Cardiac muscle cell (in vitro differentiated cells and primary cell): Measurements from ENCODE around the gene CNNM1. TPM values are rescaled to one million over a fixed set of nuclear protein-coding genes. Genes with fewer than 3 reads are reported as not detected.

ENCODE experiments used
- DNase-seq, 2 donors: peaks; one replicate each; pipeline versions ENCODE4 v3.0.0 to v3.0.0-alpha.2; 2010 to 2017; ENCODE audit warnings: low read depth in 1 of 2, low spot score in 1 of 2
- H3K27ac ChIP-seq: fragments of 200-600 bp; sonication (generic); 2 replicates; pipeline ENCODE4 v1.5.1; 2016
- H3K27me3 ChIP-seq: fragments of 200-600 bp; sonication (generic); 2 replicates; pipeline ENCODE4 v1.6.0; 2016; ENCODE audit warnings: control low read depth
- H3K36me3 ChIP-seq: fragments of 200-600 bp; sonication (generic); 2 replicates; pipeline ENCODE4 v1.5.1; 2016; ENCODE audit warnings: control low read depth
- H3K4me1 ChIP-seq: fragments of 200-600 bp; sonication (generic); 2 replicates; pipeline ENCODE4 v1.8.1; 2017; ENCODE audit warnings: low read depth, mild to moderate bottlenecking, mixed run types
- H3K4me3 ChIP-seq: fragments of 200-600 bp; sonication (generic); 2 replicates; pipeline ENCODE4 v1.5.1; 2016; ENCODE audit warnings: mild to moderate bottlenecking
- H3K9me3 ChIP-seq: fragments of 200-600 bp; sonication (generic); 2 replicates; pipeline ENCODE4 v1.5.1; 2017; ENCODE audit warnings: low read depth, mild to moderate bottlenecking, control low read depth
- polyA plus RNA-seq: library from polyadenylated mRNA; unstranded; fragments of >200 nt; fragmentation: Nextera tagmentation; extraction: Ambion mirVana; gene quantifications from 2 replicates; pipeline ENCODE4 v1.2.1, GENCODE V29; 2016
- total RNA-seq: library from RNA; depleted of rRNA; stranded (reverse); fragments of >200 nt; gene quantifications from 2 replicates; pipeline ENCODE4 v1.2.3, GENCODE V29; 2016
- TF ChIP-seq, protein P1 (sequence below): IDR thresholded peaks from 2 replicates; pipeline ENCODE4 v1.5.1; 2012; ENCODE audit warnings: low read depth, mild to moderate bottlenecking, low read length

The CNNM1 gene
- total and polyA plus RNA-seq, 2 experiments from 2014 or later: 1.7 to 2.8 TPM

DNA sequence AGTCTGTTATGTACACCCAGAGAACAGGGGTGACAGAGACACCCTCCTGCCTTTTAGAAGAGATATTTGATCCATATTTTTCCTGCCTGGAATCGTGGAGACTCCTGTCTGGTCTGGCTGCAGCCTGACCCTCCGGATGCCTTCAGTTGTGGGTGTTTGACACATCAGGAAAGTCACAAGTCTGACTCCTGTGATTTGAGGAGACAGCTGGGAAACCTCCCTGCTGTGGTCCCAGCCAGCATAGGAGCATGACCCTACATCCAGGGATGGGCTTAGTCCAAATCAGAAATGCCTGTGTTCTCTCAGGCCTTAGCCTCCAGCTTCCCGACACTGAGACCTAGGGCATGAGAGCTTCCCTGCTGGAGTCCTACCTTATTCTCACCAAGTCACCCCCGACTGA, 57.9 kb downstream of the CNNM1 start:
- Histone ChIP-seq H3K36me3 (no peaks in the 10 kb centered on the region), H3K4me1 (no peaks in the 10 kb centered on the region), H3K9me3 (no peaks in the 10 kb centered on the region), H3K4me3 (no peak overlapping the region), H3K27me3 (no peaks in the 10 kb centered on the region), H3K27ac (no peak overlapping the region)
- TF ChIP-seq, protein P1, sequence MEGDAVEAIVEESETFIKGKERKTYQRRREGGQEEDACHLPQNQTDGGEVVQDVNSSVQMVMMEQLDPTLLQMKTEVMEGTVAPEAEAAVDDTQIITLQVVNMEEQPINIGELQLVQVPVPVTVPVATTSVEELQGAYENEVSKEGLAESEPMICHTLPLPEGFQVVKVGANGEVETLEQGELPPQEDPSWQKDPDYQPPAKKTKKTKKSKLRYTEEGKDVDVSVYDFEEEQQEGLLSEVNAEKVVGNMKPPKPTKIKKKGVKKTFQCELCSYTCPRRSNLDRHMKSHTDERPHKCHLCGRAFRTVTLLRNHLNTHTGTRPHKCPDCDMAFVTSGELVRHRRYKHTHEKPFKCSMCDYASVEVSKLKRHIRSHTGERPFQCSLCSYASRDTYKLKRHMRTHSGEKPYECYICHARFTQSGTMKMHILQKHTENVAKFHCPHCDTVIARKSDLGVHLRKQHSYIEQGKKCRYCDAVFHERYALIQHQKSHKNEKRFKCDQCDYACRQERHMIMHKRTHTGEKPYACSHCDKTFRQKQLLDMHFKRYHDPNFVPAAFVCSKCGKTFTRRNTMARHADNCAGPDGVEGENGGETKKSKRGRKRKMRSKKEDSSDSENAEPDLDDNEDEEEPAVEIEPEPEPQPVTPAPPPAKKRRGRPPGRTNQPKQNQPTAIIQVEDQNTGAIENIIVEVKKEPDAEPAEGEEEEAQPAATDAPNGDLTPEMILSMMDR: no peak
- no peak for DNase-seq

DNA sequence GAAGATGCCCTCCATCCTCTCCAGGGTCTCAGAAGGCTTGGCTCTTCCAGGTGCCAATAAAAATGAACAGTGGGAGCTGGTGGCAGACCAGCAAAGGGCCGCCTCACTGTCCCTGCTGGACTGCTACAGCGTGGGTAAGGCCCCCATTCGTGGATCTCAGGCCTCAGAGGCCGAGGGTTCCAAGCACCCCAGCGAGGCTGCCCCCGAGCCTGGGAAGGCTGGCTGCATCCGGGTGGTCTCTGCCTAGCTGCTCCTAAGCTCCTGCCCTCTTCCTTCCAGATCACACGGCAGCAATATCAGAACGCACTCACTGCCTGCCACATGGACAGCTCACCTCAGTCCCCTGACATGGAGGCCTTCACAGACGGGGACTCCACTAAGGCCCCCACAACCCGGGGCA, 58.4 kb downstream of the CNNM1 start:
- H3K4me3 ChIP-seq: no peak overlapping the region
- H3K36me3 ChIP-seq: no peaks in the 10 kb centered on the region
- TF ChIP-seq, protein P1: no peak
- H3K9me3 ChIP-seq: no peaks in the 10 kb centered on the region
- no peak overlapping the region for H3K27ac ChIP-seq
- no peaks in the 10 kb centered on the region for H3K4me1 ChIP-seq
- H3K27me3 ChIP-seq: no peaks in the 10 kb centered on the region
- DNase-seq: no peak

DNA sequence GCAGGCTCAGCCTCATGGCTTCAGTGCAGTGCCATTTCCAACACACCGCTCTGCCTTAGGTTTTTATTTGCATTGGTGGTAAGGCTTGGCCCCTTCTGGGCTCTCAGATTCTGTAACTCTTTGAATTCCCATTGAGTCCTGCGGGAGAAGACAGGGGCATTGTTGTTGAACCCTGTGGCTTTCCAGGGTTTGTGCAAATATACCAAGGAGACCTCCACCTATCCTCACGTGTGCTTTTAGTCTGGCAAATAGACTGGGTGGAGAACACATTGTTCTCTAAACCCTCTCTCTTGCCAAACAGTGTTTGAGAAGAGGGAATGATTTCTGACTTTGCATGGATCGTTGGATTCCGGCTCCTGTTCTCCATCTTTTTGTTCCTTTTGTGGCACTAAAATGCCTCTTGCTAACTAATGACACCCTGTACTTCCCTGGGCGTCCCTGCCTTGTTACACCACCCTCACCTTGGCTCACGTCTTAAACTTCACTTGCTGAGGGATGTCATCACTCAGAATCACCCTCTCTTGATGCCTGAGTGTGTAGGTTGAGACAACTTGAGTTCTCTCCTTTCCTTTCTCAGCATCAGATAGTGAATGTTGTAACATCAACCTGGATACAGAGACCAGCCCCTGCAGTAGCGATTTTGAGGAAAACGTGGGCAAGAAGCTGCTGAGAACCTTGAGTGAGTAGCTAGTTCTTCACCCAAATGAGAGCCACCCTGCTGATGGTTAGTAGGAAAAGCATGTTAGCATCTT, 60.7 kb downstream of the CNNM1 start:
- no peaks in the 10 kb centered on the region for H3K36me3 ChIP-seq
- H3K4me1 ChIP-seq: no peaks in the 10 kb centered on the region
- H3K4me3 ChIP-seq: no peak overlapping the region
- TF ChIP-seq, protein P1: no peak
- H3K27me3 ChIP-seq: no peaks in the 10 kb centered on the region
- H3K27ac ChIP-seq: no peak overlapping the region
- no peak for DNase-seq
- no peaks in the 10 kb centered on the region for H3K9me3 ChIP-seq

DNA sequence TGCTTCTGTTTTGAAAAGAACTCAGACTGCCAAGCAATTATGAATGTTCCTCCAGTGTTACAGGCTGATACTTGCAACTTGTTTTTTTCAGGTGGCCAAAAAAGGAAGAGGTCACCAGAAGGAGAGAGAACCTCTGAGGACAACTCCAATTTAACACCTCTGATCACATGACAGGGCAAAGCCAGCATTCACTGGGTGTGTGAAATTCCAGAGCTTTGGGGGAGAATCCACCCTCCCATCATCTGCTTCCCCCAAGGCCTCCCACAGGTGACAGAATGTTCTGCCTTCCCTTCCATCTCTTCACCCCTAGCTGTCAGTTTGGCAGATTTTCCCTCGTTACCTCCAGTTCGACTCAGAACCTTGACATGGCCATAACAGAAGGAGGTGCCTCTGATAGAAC, 62.2 kb downstream of the CNNM1 start:
- peak overlapping the region; percentile 55 for H3K27ac ChIP-seq
- no peaks in the 10 kb centered on the region for H3K4me1 ChIP-seq
- peaks cover under 1% of the 10 kb centered on the region for H3K36me3 ChIP-seq
- H3K27me3 ChIP-seq: no peaks in the 10 kb centered on the region
- no peak overlapping the region for H3K4me3 ChIP-seq
- no peaks in the 10 kb centered on the region for H3K9me3 ChIP-seq
- TF ChIP-seq, protein P1: no peak
- no peak for DNase-seq

DNA sequence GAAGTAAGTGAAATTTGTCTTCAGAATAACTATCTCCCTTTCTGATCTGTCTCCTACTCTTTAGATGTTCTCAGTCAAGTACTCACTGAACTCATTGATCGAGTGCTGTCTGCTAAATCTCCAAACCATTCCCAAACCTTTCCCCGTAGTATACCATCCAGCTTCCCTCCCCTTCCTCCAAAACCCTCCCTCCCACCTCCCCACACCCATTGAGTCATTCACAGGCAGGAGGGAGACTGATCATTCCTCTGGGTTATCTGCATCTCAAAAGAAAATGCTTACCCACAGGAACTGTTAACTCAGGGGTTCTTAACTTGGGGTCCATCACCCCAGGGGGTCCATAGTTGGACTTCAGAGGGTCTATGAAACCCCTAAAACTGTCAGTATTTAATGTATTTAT, 63.9 kb downstream of the CNNM1 start:
- Histone ChIP-seq H3K27me3 (no peaks in the 10 kb centered on the region), H3K27ac (no peak overlapping the region), H3K9me3 (no peaks in the 10 kb centered on the region), H3K36me3 (peaks cover 14% of the 10 kb centered on the region), H3K4me1 (no peaks in the 10 kb centered on the region), H3K4me3 (no peak overlapping the region)
- TF ChIP-seq, protein P1: no peak
- no peak for DNase-seq
